PC-9 (cell line): Measurements from ENCODE around the gene EGLN2.
"Not testable (repeated sequence)": the region's sequence is repeated elsewhere in the genome, so short reads cannot be mapped to it uniquely, and the experiment has no call there.

Experiments used
- CTCF ChIP-seq: fragments of 200-600 bp; sonication (generic); conservative IDR thresholded peaks from 2 replicates; pipeline ENCODE4 v1.6.1; 2017; ENCODE audit warnings: mixed run types, antibody characterized with exemption, mild to moderate bottlenecking, moderate library complexity
- EZH2 ChIP-seq: fragments of 200-600 bp; sonication (generic); IDR thresholded peaks from 2 replicates; pipeline ENCODE4 v1.8.0; 2017; ENCODE audit warnings: antibody characterized with exemption, low read depth

- TF ChIP-seq CTCF, EZH2: not testable (repeated sequence)
Measured at GRCh38 chr19:40850277-40850676, 51.3 kb downstream of the EGLN2 start, which contains the start of gene CYP2A6.
